Liver (tissue), 3 donors: ENCODE results near the gene CD244.
"Not testable (repeated sequence)": the region's sequence is repeated elsewhere in the genome, so short reads cannot be mapped to it uniquely, and the experiment has no call there.

Experiments
- CTCF ChIP-seq: fragments of 150-350 bp; IDR thresholded peaks from 2 replicates; pipeline ENCODE4 v1.5.1; 2017; ENCODE audit warnings: improper control_type of control experiment, low read depth, low read length; ENCODE audit not compliant: missing input control
- JUND ChIP-seq, 2 donors: IDR thresholded peaks; 2 replicates each; pipeline ENCODE4 v1.6.1; 2016; ENCODE audit warnings: antibody characterized with exemption in 2 of 2
- YY1 ChIP-seq: IDR thresholded peaks from 2 replicates; pipeline ENCODE4 v1.6.1; 2016; ENCODE audit warnings: antibody characterized with exemption, mild to moderate bottlenecking
- donor health status: healthy.
- donor health status: healthy.

DNA sequence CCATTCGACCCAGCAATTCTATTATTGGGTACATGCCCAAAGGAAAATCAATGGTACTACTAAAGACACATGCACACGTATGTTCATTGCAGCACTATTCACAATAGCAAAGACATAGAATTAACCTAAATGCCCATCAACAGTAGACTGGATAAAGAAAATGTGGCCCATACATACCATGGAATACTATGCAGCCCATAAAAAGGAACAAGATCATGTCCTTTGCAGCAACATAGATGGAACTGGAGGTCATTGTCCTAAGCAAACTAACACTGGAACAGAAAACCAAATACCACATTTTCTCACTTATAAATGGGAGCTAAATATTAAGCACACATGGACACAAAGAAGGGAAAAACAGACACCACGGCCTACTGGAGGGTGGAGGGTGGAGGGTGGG lies 38.0 kb upstream of the CD244 start:
- TF ChIP-seq YY1; CTCF; JUND (IDR thresholded peaks at IDR 0.05): not testable (repeated sequence)
